ENCODE data around the gene SSTR5.

Gene SSTR5

GRCh38 chr16:1093284-1094123, 21.0 kb downstream of the SSTR5 start:
- no peak for DNase-seq

- DNase-seq, result no peak
Observed at GRCh38 chr16:1094124-1094479, 21.6 kb downstream of the SSTR5 start.

DNA sequence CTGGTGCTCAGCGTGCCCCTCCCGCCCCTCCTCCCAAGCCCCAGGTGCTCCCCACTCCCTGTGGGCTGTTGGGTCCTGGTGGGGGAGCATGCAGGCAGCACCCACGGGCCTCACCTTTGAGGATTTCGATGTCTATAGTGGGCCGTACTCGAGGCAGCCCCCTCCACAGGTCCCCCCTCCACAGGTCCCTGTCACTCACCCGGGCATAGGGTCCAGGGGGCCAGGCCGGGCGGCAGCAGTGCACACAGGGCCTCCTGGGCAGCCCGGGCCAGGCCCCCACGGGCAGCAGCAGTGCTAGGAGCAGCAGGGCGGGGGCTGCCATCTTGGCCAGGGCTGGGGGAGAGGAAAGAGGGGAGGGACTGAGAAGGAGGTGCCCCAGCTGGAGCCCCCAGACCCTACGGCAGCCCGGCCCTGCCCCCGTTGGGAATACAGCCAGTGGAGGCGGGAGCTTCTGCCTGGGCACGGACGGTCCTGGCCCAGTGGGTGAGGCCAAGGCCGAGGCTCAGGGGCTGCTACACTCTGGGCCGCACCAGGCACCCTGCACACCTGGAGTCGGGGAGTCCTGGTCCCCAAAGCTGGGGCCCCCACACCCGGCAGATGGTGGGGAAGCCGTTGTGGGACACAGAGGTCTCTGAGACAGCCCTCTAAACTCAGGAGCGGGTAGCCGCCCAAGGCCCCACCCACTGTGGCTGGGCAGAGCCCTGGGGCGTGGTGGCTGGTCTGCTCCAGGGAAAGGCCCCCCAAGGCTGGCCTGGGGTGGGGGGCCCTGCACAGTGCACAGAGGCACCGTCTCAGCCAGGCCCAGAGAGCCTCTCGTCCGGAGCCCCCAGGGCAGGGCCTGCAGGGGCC, 22.3 kb downstream of the SSTR5 start:
- DNase-seq, result no peak

GRCh38 chr16:1095450-1096168, 23.1 kb downstream of the SSTR5 start:
- no peak for DNase-seq

- no peak for DNase-seq
Observed at GRCh38 chr16:1096169-1097082, 23.9 kb downstream of the SSTR5 start, which contains the start of gene C1QTNF8. Gene C1QTNF8, minus strand, starts transcription at chr16:1096244. Its CDS starts 1,322 bp downstream, at chr16:1094922.

- no peak for DNase-seq
Observed at GRCh38 chr16:1097156-1097555, 24.6 kb downstream of the SSTR5 start.

DNA sequence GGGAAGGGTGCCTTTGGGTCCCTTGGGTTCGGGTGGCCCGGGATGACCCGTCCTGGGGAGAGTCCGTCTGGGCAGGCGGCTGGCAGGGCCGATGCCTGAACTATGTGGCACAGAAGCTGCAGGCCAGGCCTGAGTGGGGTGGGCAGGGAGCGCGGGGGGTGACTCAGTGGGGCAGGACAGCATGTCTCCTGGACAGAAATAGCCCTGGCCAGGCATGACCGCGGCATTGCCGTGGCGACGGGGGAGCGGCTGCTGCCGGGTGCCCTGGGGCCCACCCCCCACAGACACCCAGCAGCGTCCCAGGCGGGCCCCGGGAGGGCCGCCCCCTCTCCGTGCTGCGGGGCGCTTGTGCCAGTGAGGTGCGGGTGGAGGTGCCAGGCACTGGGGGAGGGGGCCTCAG, 25.3 kb downstream of the SSTR5 start:
- DNase-seq, result no peak

DNA sequence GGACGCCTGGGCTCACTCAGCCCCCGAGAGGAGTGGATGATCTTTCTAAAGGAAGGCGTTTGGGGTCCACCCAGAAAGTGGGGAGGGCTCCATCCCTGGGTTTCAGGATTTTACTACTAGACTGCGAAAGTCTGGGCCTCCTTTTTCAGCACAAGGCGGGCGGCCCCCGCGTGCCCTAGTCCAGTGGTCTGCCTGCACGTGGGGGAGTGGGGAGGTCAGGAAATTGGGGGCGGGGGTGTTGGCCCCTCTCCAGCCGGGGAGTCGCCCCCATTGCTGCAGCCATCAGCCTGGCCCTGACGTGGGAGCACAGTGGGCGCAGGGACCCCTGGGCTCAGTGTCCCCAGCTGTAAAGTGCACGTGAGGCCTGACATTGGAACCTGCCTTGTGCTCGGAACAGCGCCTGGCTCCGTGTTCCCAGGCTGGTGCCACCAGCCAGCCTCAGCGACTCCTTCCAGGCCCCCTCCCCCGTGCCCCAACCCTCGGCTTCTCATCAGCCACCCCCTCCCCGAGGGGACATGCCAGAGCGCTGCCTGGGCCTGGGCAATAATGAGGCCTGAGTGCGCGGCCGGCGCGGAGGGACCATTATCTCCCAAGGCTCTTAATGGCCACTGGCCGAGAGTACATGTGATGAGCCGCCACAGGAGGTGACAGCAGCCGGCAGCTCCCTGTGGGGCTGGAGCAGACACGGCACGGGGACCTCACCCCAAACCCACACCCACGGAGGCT, 25.9 kb downstream of the SSTR5 start:
- DNase-seq, result no peak

- no peak for DNase-seq
Observed at GRCh38 chr16:1099189-1100083, 26.9 kb downstream of the SSTR5 start.

DNA sequence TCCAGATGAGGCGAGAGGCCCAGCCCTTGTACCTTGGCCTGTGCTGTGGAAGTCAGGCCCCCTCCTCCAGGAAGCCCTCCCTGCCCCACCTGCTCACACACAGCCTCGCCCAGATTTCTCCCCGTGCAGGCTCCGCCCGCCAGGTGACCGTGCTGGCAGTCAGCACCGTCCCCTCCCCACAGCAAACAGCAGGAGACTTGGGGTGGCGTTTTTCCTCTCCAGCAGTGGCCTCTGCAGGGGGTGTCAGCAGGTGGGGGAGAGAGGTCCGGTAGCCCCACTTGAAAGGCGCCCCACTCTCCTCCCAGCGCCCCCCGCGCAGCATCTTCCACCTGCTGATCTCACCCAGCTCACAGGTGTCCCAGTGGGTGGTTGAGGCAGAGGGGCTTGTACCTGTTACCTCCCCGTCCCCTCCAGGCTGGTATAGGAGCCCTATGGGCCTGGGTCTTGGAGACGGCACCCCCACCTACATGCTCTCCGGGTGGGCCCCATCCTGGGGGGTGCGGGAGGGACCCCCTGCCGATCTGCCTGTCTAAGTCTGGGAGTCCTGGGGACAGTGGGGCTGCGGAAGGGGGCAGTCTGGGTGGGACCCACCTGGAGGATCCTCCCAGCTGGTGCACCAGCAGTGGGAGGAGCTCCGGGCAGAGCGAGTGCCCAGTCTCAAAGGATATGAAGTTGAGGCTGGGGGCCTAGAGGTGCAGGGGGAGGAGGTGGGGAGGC, 27.7 kb downstream of the SSTR5 start:
- DNase-seq, result no peak

DNA sequence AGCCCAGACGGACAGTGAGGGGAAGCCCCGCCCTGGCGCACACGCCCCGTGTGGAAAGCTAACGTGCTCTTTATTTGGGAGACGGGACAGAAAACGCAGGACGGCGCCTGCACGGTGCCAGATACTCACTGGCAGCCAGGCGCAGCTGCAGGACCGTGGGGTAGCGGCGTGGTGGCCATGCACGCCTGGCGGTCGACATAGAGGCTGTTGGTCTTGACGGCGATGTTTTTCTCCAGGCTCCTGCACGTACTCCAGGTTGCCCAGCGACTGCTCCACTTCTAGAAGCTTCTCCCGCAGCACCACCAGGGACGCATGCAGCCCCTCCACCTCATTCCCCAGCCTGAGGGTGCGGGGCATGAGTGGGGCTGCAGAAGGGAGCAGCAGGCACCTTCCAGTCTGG, 28.6 kb downstream of the SSTR5 start:
- DNase-seq, result no peak

GRCh38 chr16:1101573-1102332, 29.2 kb downstream of the SSTR5 start:
- DNase-seq, result no peak

GRCh38 chr16:1102333-1102700, 29.8 kb downstream of the SSTR5 start:
- no peak for DNase-seq

DNA sequence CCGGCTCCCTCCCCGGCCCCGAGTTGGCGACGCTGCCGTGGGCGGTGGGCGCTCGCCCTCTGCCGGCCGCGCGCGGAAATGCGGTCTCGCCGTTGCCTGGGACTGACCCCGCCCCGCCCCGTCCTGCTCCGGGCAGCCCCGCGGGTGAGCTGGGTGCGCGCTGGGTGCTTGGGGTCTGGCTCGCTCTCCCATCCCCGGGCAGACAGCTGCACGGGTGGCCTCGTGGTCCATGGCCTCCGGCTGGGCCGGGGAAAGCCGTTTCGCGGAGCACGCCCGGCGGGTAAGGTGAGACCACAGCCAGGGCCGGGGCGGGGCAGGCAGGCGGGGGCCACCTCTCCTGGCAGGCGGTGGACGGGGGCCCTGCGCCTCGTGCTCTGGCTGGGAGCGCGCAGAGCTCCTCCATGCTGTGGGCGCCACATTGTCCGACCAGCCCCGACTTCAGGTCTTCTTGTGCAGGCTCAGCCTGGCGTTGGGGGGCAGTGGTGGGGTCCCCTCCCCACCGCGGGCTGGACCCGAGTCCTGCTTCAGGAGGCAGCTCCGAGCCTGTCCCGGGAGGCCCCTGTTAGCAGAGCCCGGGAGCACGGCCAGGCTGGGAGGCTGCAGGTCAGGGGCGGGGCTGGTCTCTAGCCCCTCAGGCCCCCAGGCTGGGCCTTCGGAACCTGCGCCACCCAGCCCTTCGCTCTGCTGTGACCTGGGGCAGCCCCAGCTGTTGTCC, 30.5 kb downstream of the SSTR5 start:
- DNase-seq, result no peak

DNA sequence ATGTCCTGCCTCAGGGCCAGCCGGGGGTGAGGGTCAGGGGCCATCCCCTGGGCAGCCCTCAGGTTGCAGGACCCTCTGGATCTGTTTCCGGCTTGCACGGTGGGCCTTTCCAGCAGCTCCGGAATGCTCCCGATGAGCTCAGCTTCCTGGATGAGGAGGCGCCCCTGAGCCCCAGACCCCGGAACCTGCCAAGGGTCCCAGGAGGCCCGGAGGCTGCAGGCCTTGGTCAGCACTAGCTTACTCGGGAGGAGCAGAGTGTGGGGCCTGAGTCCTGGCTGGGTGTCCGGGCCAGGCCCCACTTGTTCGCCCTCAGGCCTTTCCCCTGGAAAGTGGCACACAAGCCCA, 31.1 kb downstream of the SSTR5 start:
- no peak for DNase-seq

DNA sequence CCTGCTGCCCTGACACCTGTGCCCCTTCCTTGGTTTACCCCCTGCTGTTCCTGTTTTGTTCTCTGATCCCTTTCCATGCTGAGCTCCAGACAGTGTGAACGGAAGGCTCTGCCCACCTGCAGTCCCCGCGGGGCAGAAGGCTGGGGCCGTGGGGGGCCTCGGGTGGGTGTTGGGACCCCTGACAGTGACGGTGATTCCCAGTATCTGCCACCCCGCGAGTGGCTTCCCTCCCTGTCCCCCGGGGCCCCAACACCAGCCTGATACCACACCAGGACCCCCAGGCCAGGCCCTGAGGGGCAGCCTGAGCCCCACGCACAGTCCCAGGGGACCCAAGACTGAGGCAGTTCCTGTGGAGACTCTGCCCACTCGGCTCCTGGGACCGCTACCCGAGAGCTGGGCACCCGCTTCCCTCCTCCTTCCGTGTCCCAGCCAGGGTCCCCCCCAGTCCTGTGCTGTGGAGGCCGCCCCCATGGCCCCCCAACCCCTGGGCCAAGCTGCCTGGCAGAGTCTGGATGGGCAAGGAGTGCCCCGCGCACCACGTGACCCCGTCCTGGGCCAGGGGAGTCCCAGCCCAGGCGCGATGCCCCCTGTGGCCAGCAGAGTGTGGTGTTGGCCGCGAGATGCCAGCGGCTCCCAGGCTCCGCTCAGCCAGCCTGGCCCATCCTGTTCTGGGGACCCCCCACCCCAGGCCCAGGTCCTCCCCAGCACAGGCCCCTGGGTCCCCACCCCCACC, 33.5 kb downstream of the SSTR5 start:
- DNase-seq, result no peak

DNA sequence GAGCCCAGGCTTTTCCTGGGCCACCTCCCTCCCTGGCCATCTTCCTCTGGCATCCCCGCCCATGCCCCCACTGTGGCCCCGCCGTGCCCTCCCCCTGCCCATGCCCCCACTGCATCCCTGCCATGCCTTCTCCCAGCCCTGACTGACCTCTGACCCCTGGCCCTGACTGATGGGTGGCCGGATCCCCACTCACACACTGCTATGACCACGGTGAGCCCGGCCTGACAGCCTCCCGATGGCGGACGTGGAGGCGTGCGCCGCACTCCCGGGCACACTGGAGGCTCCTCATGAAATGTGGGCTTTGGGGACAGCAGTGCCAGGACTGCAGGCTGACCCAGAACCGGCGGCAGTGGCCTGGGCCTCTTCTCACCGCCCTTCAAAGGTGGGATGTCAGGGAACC, 34.1 kb downstream of the SSTR5 start:
- DNase-seq, result no peak

DNA sequence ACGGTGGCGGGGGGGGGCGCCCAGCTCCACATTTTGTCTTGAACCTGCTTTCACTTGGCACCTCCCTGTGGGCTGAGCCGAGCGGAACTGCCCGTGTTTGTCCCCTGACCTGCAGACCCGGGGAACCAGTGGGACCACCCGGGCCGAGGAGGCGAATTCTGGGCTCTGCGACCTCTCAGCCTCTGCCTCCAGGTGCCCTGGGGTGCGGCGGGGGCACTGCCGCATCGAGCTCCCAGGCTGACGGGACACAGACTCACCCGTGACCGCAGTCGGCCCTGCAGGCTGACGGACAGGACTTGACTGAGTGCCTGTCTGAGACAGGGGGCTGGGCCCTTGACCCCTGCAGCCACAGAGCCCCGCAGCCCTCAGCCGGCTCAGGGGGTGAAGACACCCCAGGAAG, 34.6 kb downstream of the SSTR5 start:
- no peak for DNase-seq

Data from NCI-H187 treated with DMSO at 0.1 percent for 48 hours (cell line).